ENCODE data around the gene VANGL1.

The VANGL1 gene

GRCh38 chr1:115719285-115719684 is 77.5 kb downstream of the VANGL1 start:
- DNase-seq (ENCODE audit: low read depth) = no peak
- H3K4me3 ChIP-seq (ENCODE audit: low read depth, low read length) = no peak overlapping the region
- no peak for TF ChIP-seq CTCF (IDR thresholded peaks at IDR 0.05; ENCODE audit: low read depth, low read length, missing control alignments)

GRCh38 chr1:115722221-115722620 is 80.5 kb downstream of the VANGL1 start:
- no peak overlapping the region for H3K4me3 ChIP-seq (ENCODE audit: low read depth, low read length)
- no peak for DNase-seq (ENCODE audit: low read depth)
- no peak for TF ChIP-seq CTCF (IDR thresholded peaks at IDR 0.05; ENCODE audit: low read depth, low read length, missing control alignments)

- no peak for DNase-seq (ENCODE audit: low read depth)
- H3K4me3 ChIP-seq (ENCODE audit: low read depth, low read length) = no peak overlapping the region
- TF ChIP-seq CTCF (IDR thresholded peaks at IDR 0.05; ENCODE audit: low read depth, low read length, missing control alignments) = no peak
Measured at GRCh38 chr1:115723756-115724155, 82.0 kb downstream of the VANGL1 start.

GRCh38 chr1:115725600-115725999 is 83.8 kb downstream of the VANGL1 start:
- TF ChIP-seq CTCF (IDR thresholded peaks at IDR 0.05; ENCODE audit: low read depth, low read length, missing control alignments) = no peak
- H3K4me3 ChIP-seq (ENCODE audit: low read depth, low read length) = no peak overlapping the region
- no peak for DNase-seq (ENCODE audit: low read depth)

GRCh38 chr1:115726161-115726560 is 84.4 kb downstream of the VANGL1 start:
- TF ChIP-seq CTCF (IDR thresholded peaks at IDR 0.05; ENCODE audit: low read depth, low read length, missing control alignments) = no peak
- DNase-seq (ENCODE audit: low read depth) = no peak
- H3K4me3 ChIP-seq (ENCODE audit: low read depth, low read length) = no peak overlapping the region

- no peak for DNase-seq (ENCODE audit: low read depth)
- H3K4me3 ChIP-seq (ENCODE audit: low read depth, low read length) = no peak overlapping the region
- no peak for TF ChIP-seq CTCF (IDR thresholded peaks at IDR 0.05; ENCODE audit: low read depth, low read length, missing control alignments)
Measured at GRCh38 chr1:115726570-115726969, 84.8 kb downstream of the VANGL1 start.

GRCh38 chr1:115727706-115728249 is 86.0 kb downstream of the VANGL1 start:
- TF ChIP-seq CTCF (IDR thresholded peaks at IDR 0.05; ENCODE audit: low read depth, low read length, missing control alignments) = no peak
- H3K4me3 ChIP-seq (ENCODE audit: low read depth, low read length) = no peak overlapping the region
- DNase-seq (ENCODE audit: low read depth) = no peak
